GM12878 (cell line): ENCODE measurements around the gene FRS3.

Experiments used
- CBX5 ChIP-seq: sonication (generic); IDR thresholded peaks from 2 replicates; pipeline ENCODE4 v1.6.1; 2016; ENCODE audit warnings: low read depth, moderate library complexity, mild to moderate bottlenecking, inconsistent platforms
- CTCF ChIP-seq, 3 experiments: IDR thresholded peaks in 2 of 3; conservative IDR thresholded peaks in 1 of 3; 2 replicates each; pipeline ENCODE4 v1.5.1; 2011; ENCODE audit warnings: low read depth in 3 of 3, low read length in 3 of 3, mild to moderate bottlenecking in 3 of 3, control low read depth in 2 of 3, moderate library complexity in 2 of 3, inconsistent platforms in 1 of 3, mixed read lengths in 1 of 3; ENCODE audit not compliant: control insufficient read depth in 2 of 3, insufficient read depth in 1 of 3; ENCODE audit errors: extremely low read depth in 1 of 3
- EP300 ChIP-seq, 2 experiments: fragments of 150-350 bp in 1 of 2; IDR thresholded peaks; 2 replicates each; pipeline ENCODE4 v1.6.1; 2011 to 2012; ENCODE audit warnings: low read depth in 2 of 2, low read length in 2 of 2, borderline replicate concordance in 1 of 2, improper control_type of control experiment in 1 of 2, inconsistent platforms in 1 of 2; ENCODE audit not compliant: control insufficient read depth in 1 of 2
- EZH2 ChIP-seq: IDR thresholded peaks from 2 replicates; pipeline ENCODE4 v1.6.1; 2012; ENCODE audit warnings: low read depth, mild to moderate bottlenecking, control low read depth, inconsistent platforms, low read length, borderline replicate concordance; ENCODE audit not compliant: control insufficient read depth
- FOS ChIP-seq: IDR thresholded peaks from 3 replicates; pipeline ENCODE4 v1.6.1; 2011; ENCODE audit warnings: borderline replicate concordance; ENCODE audit not compliant: insufficient read length; ENCODE audit errors: extremely low read depth
- HDAC2 ChIP-seq: fragments of 200-600 bp; sonication (generic); IDR thresholded peaks from 2 replicates; pipeline ENCODE4 v1.6.1; 2017
- MAX ChIP-seq: IDR thresholded peaks from 2 replicates; pipeline ENCODE4 v1.6.1; 2012; ENCODE audit warnings: low read depth, low read length, improper control_type of control experiment
- POLR2A ChIP-seq: IDR thresholded peaks from 2 replicates; pipeline ENCODE4 v1.6.1; 2011; ENCODE audit warnings: low read depth, mild to moderate bottlenecking, low read length
- POLR2AphosphoS5 ChIP-seq: IDR thresholded peaks from 2 replicates; pipeline ENCODE4 v1.6.1; 2011; ENCODE audit warnings: mild to moderate bottlenecking, low read length, inconsistent platforms
- SIN3A ChIP-seq: IDR thresholded peaks from 2 replicates; pipeline ENCODE4 v1.6.1; 2012; ENCODE audit warnings: low read depth, low read length, improper control_type of control experiment
- SPI1 ChIP-seq: IDR thresholded peaks from 2 replicates; pipeline ENCODE4 v1.6.1; 2011; ENCODE audit warnings: low read depth, mild to moderate bottlenecking, low read length, moderate library complexity, borderline replicate concordance; ENCODE audit not compliant: insufficient read depth
- SREBF1 ChIP-seq: IDR thresholded peaks from 2 replicates; pipeline ENCODE4 v1.6.1; 2012; ENCODE audit warnings: mild to moderate bottlenecking, low read length
- ZNF274 ChIP-seq: IDR thresholded peaks from one replicate; pipeline ENCODE4 v1.8.0; 2011; ENCODE audit not compliant: insufficient read length, insufficient read depth

- TF ChIP-seq SREBF1 (no peak), CTCF (IDR thresholded peaks at IDR 0.05 in 2 of 3, conservative IDR thresholded peaks at IDR 0.05 in 1 of 3; ENCODE audit: control insufficient read depth in 2 of 3, extremely low read depth in 1 of 3, insufficient read depth in 1 of 3, low read depth in 3 of 3, low read length in 3 of 3) (no peak), EZH2 (no peak), CBX5 (no peak), HDAC2 (no peak), EP300 (IDR thresholded peaks at IDR 0.05; ENCODE audit: borderline replicate concordance in 1 of 2, control insufficient read depth in 1 of 2, low read depth in 2 of 2, low read length in 2 of 2) (no peak), POLR2A (no peak), MAX (no peak), SPI1 (no peak), FOS (no peak), SIN3A (no peak), ZNF274 (no peak), POLR2AphosphoS5 (no peak)
These were observed 36.1 kb downstream of the FRS3 start for GRCh38 chr6:41743406-41744235.
